Renal cortical epithelial cell (primary cell): ENCODE results near the gene SLC16A4. TPM values are rescaled to one million over a fixed set of nuclear protein-coding genes. Genes with fewer than 3 reads are reported as not detected.
"Not testable (repeated sequence)": the region's sequence is repeated elsewhere in the genome, so short reads cannot be mapped to it uniquely, and the experiment has no call there.

Experiments
- DNase-seq: peaks from one replicate; pipeline ENCODE4 v3.0.0-alpha.2; 2011; ENCODE audit warnings: low read depth
- total RNA-seq: library from RNA; depleted of rRNA; stranded (reverse); fragments of >200 nt; gene quantifications from 2 replicates; pipeline ENCODE4 v1.2.3, GENCODE V29; 2014

The SLC16A4 gene
- 127 and 173 TPM in 2 replicates for total RNA-seq

GRCh38 chr1:110390692-110391245 is at the start of gene SLC16A4:
Gene SLC16A4, minus strand, starts transcription at chr1:110391026. Its CDS starts 1,703 bp downstream, at chr1:110389323.
- peak; percentile 88 for DNase-seq

DNA sequence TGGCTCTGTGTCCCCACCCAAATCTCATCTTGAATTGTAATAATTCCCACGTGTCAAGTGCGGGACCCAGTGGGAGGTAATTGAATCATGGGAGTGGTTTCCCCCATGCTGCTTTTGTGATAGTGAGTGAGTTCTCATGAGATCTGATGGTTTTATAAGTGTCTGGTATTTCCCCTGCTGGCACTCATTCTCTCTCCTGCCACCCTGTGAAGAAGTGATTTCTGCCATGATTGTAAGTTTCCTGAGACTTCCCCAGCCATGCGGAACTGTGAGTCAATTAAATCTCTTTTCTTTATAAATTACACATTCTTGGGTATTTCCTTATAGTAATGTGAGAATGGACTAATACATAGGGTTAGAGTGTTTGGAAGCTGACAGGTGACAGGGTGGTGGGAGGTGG is 49.0 kb upstream of the SLC16A4 start:
- DNase-seq: peak; percentile 38

DNA sequence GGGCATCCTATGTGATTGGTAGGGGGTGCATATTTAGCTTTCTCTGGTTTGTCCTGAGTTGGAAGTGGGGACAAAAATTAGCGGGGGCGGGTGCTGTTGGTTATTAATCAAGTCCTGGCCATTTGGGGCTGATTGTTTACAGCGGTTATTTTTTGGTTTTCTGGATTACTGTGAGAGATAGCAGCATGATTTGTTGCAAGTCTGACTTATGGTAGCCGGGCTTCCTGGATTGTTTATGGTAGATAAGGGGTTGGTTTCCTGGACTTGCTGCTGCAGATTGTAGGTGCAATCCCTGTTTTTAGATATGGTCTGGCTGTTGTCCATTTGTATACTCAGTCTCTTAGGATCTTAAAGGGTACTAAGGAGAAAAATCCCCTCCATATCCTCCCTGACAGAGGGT is 48.1 kb upstream of the SLC16A4 start:
- no peak for DNase-seq

DNA sequence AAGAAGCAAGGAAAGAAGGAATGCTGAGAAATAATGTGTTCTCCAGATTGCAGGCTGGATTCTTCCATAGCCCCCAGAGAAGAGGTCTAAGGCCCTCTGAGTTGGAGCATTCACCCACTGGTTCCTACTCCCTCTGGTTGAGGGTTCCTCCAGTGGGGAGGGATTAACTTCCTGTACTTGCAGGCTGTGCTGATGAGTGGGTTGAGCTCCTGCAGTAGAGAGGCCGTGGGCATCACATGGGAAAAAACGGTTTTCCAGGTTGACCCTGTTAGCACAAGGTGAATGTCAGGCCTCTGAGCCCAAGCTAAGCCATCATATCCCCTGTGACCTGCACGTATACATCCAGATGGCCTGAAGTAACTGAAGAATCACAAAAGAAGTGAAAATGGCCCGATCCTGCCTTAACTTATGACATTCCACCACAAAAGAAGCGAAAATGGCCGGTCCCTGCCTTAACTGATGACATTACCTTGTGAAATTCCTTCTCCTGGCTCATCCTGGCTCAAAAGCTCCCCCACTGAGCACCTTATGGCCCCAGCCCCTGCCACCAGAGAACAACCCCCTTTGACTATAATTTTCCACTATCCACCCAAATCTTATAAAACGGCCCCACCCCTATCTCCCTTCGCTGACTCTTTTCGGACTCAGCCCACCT is 46.9 kb upstream of the SLC16A4 start:
- DNase-seq: not testable (repeated sequence)

DNA sequence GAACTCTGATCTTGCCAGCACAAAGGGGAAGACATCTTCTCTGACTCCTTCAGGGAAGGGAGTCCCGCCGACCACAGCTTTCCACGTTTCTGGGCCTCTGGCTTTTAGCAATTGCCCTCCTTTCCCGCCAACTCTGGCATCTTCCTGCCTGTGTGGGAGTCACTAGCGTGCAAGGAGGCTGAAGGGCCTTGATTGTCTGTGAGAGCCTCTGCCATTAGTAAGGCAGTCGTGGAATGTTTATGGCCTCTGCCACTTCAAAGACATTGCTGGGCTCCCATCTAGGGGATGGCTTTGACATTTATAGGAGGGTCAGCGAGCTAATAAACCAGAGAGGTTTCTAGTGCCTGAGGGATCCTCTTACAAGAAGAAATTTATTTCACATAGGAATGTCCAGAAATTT is 45.8 kb upstream of the SLC16A4 start:
- no peak for DNase-seq

DNA sequence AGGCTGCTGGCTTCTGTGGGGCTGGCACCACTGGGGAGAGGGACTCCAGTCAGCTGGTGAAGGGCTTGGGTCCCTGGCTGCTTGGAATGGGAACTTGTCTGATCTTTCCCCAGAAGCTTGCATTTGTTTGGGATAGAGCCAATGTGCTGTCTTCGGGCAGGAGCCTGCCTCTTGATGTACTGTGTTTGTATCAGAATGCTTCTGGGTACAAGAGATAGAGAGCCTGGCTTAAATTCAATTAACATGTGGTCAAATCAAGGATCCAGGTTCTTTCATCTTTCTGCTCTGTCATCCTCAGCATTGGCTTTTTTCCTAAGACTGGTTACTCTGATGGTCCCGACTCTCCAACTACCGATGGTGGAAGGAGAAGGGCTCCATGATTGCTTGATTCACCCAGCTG is 44.1 kb upstream of the SLC16A4 start:
- DNase-seq: no peak

DNA sequence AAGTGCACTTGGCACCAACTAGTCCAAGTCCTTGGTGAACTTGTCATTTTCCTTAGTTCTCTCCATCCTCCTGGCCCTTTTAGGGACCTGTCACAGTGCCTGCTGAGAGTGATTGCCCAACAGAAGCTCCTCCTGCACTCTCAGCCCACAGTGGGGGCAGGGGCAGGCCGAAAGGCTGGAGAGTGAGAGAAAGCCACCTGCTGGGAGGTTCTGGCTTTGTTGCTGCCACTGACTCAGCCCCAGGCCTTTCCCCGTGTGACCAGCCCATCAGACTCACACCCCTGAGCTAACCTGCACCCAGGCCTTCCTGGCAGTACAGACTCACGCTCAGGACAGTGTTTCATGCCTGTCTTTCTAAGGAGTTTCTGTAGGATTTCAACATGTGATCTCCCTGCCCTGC is 43.0 kb upstream of the SLC16A4 start:
- DNase-seq: peak; percentile 85

DNA sequence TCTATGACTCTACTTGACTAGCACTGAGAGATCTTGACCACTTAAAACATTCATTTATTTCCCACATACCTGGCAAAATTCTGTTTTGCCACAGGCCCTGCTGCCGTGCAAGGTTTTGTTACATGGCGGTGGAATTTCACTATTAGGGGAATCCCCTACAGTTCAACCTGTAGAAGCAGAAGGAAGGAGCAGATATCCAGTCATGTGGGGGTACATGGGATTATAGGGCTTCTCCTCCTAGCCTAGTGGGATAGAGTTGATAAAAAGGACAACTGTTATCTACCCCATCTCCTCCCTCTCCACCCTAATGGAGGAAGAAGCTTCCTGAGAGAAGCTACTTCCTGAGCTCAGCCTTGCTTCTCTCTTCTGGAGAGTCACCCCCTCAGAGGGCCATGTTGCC is 42.4 kb upstream of the SLC16A4 start:
- no peak for DNase-seq

GRCh38 chr1:110430901-110431300 is 40.1 kb upstream of the SLC16A4 start:
- no peak for DNase-seq

- no peak for DNase-seq
Observed at GRCh38 chr1:110430366-110430765, 39.5 kb upstream of the SLC16A4 start.

GRCh38 chr1:110428946-110429345 is 38.1 kb upstream of the SLC16A4 start:
- DNase-seq: no peak

DNA sequence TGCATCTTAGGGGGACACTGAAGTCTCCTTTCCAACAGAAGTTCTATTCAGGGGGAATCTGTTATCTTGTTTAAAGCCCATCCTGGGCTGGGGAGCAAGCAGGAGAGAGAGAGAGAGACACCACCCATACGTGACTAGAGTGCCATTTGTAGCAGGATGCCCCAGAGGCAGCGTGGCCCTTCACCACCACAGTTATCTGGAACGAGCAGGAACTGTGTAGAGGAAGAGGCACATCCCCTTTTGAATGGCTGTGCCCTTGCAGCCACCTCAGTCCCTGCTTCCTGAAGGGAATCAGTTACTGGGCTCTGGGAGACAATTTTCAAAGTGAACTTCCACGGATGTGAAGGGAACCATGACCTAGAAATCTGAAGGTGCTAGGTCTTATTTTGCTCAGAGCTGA is 36.0 kb upstream of the SLC16A4 start:
- DNase-seq: no peak

DNA sequence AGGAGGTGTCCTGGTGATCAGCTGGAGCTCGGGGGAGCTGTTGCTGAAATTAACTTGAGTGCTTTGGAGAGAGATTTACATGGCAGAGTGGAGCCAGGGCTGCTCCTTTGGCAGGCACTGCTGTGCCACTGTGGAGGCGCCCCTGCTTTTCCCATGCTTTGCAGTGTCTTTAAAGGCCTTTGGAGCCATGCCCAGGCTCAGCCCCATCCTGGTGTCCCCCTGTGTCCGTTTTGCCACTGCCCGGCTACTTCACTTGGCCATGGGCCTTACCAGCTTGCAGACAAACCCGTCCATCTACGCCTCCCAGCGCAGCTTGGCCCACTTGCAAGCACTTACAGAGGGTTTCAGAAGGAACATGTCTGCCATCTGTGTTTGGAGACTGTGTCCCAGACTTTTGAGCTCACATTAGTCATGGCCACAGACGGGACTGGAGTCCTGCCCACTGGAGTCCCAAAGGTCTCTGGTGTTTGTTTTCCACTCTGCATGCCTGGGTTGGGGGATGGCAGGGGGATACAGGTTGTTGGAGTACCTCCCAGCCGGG is 34.9 kb upstream of the SLC16A4 start:
- no peak for DNase-seq

GRCh38 chr1:110424699-110425611 is 34.1 kb upstream of the SLC16A4 start:
- DNase-seq: no peak

DNA sequence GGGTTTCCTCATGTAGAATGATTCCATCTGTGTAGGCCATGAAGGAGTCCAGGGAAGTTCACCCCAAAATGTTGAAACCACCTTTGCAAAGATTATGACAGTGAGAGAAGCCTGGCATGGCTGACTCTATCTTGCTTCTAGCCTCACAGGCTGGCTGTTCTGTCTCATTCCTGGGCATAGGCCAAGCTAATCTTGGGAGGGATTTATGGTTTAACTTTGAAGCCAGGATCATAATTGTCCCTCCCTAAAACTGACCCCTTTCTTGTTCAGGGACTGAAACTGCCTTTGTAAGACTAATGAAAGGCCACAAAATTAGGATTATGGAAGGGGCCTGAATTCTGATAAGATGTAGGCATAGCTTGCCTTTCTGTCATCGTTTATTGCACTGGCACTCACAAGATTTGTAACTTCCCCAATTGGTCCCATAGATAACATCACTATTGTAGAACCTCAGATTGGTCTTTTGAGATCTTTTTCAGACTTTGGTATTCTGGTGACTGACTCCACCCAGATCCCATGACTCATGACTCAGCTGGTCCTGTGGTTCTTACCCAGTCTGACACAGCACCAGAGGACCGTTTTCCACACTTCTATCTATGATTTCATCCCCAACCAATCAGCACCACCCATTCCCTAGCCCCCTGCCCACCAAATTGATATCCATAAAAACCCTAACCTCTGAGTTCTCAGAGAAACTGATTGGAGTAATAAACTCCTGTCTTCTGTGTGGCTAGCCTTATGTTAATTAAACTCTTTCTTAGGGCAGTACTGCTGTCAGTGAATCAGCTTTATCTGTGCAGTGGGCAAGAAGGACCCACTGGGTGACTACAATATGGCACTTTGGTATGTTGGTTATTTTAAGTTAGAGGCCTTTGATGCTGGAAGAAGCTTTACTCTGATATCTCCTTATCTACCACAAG is 30.3 kb upstream of the SLC16A4 start:
- peak; percentile 35 for DNase-seq

DNA sequence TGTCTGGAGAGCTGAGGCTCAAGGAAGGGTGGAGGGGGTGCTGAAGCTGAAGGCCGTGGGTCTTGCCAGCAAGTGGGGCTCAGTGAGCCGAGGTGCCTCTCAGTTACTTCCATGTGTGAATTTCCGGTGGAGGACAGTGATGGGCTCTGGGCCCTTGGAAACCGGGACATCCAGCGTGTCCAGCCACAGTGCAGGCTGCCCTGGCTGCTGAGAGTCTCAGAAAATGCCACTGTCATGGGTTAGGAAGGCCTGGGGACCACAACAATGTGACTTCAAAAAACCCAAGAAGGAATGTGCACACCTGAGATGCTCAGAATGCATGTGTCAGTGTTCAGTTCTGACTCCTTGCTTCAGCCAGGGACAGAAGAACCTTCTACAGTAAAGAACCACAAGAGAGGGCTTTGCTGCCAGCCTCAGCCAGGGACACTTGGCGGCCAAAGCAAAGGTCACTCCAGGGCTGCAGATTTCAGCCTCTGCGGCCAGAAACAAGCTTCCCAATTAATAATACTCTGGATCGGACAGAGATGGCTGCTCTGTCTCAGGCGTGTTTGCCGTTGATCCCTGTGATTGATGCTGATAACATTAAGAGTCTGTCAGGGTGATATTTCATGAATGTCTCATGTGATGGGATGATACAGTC is 29.3 kb upstream of the SLC16A4 start:
- no peak for DNase-seq

- no peak for DNase-seq
Observed at GRCh38 chr1:110418729-110419128, 27.9 kb upstream of the SLC16A4 start.

DNA sequence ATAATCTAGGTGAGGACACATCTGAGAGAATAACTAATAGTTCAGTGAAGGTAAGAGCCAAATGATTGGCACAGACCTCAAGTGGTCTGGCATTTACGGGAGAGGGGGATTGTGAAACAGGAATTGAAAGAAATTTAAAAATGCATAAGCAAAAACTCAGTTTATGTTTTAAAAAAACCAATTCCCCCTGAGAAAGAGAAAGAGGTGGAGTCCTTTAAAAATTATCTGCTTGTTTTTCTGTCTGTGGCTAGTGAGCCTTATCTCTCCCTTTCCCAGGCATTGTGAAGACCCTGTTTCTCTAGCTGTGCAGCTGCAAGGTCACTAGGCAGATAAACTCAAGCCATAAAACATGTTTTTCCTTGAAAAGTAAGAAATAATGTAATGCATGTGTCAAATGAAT is 22.2 kb upstream of the SLC16A4 start:
- DNase-seq: not testable (repeated sequence)

GRCh38 chr1:110412576-110412975 is 21.8 kb upstream of the SLC16A4 start:
- peak; percentile 74 for DNase-seq

DNA sequence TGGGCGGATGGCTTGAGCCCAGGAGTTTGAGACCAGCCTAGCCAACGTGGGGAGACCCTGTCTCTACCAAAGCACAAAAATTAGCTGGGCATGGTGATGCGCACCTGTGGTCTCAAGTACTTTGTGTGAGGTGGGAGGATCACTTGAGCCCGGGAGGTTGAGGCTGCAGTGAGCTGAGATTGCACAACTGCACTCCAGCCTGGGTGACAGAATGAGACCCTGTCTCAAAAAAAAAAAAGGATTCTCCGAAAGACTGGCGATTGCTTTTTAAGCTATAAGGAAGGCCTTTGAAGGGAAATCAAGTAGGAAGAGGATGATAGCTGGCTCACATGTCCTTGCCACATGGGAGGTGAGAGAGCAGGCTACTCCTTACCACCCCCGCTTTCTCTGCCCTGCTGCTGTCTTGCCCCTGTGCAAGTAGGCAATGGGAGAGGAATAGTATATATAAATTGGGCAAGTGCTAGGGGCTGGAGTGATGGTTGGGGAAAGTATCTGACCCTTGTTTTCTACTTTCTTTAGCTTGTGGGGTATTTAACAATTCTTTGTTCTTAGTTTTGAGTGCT is 20.4 kb upstream of the SLC16A4 start:
- no peak for DNase-seq

DNA sequence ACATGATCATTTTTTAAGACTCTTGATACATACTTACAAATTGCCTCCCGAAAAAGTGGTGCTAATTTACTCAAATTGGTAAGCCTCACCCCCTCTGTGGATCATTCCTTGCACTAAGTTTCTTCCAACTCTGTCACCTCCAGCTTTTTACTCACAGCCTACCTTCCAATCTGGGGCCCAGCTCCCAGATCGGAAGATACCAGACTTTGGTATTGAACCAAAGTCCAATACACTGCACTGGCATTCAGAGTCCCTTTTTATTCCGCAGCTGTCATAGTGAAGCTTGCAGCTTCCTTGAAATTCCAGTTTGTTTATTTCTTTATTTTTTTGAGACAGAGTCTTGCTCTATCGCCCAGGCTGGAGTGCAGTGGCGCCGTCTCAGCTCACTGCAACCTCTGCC is 18.5 kb upstream of the SLC16A4 start:
- no peak for DNase-seq
